Activated CD4-positive, alpha-beta memory T cell treated with anti-CD3 and anti-CD28 coated beads, Interleukin-2, amount 10 ng/mL, durations not matched to agents 7 days and 5 days (primary cell): ENCODE measurements around the gene PRKCA. TPM values are rescaled to one million over a fixed set of nuclear protein-coding genes. Genes with fewer than 3 reads are reported as not detected.
"Not testable (repeated sequence)": the region's sequence is repeated elsewhere in the genome, so short reads cannot be mapped to it uniquely, and the experiment has no call there.

Experiments
- CTCF ChIA-PET: fragments of 350-600 bp; sonication (Branson Sonifier 250); formaldehyde crosslinking; loops from one replicate; lab custom pipeline; 2021; ENCODE audit warnings: antibody characterized with exemption, inconsistent platforms; lab: Charles Lee
- POLR2A ChIA-PET: fragments of 350-600 bp; sonication (Branson Sonifier 250); formaldehyde crosslinking; loops from one replicate; lab custom pipeline; 2021; ENCODE audit warnings: antibody characterized with exemption; lab: Charles Lee
- DNase-seq: peaks from one replicate; pipeline ENCODE4 v3.0.0-alpha.2; 2020
- H3K27ac Mint-ChIP-seq: one replicate; pipeline ENCODE4 v1.8.0; 2021; ENCODE audit warnings: mild to moderate bottlenecking, mixed read lengths
- H3K27me3 Mint-ChIP-seq: one replicate; pipeline ENCODE4 v1.8.0; 2021; ENCODE audit warnings: mixed read lengths
- H3K36me3 Mint-ChIP-seq: one replicate; pipeline ENCODE4 v1.8.0; 2021; ENCODE audit warnings: low read depth, mixed read lengths
- H3K4me1 Mint-ChIP-seq: one replicate; pipeline ENCODE4 v1.8.0; 2021; ENCODE audit warnings: mixed read lengths
- H3K4me3 Mint-ChIP-seq: one replicate; pipeline ENCODE4 v1.8.0; 2021; ENCODE audit warnings: mild to moderate bottlenecking, mixed read lengths
- H3K9me3 Mint-ChIP-seq: one replicate; pipeline ENCODE4 v1.8.0; 2021; ENCODE audit warnings: mixed read lengths
- total RNA-seq, 2 experiments: library from RNA; stranded (reverse); gene quantifications; one replicate each; pipeline ENCODE4 v1.2.3, GENCODE V29; 2021

The PRKCA gene
- total RNA-seq, 2 experiments from 2014 or later: 57.6 to 61.3 TPM

DNA sequence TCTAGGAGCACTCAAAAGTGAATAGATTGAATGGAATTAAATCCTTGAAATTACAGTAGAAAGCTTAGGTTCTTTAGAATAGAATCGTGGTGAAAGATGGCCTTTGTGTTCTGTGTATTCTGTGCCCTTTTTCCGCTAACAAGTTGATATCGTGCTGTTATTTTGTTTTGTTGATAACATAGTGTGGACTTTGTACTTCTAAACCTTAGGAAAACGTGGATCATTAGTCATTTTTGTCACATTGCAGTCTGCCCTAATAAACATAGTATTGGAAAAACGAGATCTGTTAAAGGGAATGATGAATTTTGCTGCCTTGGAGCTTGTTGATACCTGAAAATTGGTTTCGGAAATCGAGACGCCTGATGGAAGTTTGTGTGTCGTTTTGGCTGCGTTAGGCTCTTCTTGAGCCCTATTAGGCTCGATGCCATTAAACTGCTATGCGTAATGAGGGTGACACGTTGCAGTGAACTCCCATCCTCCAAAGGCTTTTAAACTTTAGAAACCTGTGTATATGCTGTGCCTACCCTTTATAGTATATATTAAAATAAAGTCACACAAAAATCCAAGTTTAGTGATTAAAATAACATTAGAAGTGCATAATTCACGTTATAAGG is 145.7 kb downstream of the PRKCA start:
- DNase-seq: no peak
- ChIA-PET CTCF (no interaction called here), POLR2A (no interaction called here)
- no peak overlapping the region for H3K27ac Mint-ChIP-seq
- peaks cover 5% of the 10 kb centered on the region for H3K9me3 Mint-ChIP-seq
- no peak overlapping the region for H3K4me3 Mint-ChIP-seq
- peaks cover 38% of the 10 kb centered on the region for H3K36me3 Mint-ChIP-seq
- no peaks in the 10 kb centered on the region for H3K27me3 Mint-ChIP-seq
- peaks cover 10% of the 10 kb centered on the region for H3K4me1 Mint-ChIP-seq

DNA sequence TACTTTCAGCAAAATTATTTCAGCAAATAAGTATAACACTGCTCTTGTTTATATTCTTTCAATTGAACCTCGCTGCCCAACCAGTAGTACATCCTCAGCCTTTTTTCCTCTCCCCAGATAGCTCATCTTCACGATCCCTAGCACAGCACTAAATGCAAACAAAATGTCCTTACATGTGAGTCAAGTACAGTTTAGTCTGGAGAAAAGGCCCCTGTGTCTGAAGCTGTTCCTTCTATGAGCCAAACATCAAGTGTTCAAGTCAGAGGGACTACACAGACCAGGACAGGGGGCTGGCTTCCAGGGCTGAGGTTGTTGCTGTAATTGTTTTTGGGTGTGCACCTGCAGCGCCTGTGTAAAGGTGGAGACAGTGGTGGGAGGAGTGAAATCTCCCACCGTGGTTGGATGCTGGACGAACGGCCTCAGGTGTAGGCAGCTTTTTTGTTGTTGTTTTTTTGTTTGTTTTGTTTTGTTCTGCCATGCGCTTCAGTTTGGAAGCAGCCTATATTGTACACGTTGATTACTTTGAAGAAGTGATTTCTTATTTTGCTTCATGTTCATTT is 147.1 kb downstream of the PRKCA start:
- Mint-ChIP-seq H3K4me3 (no peak overlapping the region), H3K27ac (no peak overlapping the region), H3K9me3 (peaks cover 5% of the 10 kb centered on the region), H3K27me3 (no peaks in the 10 kb centered on the region), H3K4me1 (peaks cover 10% of the 10 kb centered on the region), H3K36me3 (peaks cover 38% of the 10 kb centered on the region)
- ChIA-PET POLR2A (interaction anchor here (0.8 kb wide), 1 partner anchor 11 kb away, joined by 3 read pairs; no protein-coding TSS in a partner anchor), CTCF (interaction anchor here (0.5 to 1.0 kb wide), 3 partner anchors 23 to 176 kb away, joined by 3 to 5 read pairs (median 3); no protein-coding TSS in a partner anchor)
- no peak for DNase-seq

DNA sequence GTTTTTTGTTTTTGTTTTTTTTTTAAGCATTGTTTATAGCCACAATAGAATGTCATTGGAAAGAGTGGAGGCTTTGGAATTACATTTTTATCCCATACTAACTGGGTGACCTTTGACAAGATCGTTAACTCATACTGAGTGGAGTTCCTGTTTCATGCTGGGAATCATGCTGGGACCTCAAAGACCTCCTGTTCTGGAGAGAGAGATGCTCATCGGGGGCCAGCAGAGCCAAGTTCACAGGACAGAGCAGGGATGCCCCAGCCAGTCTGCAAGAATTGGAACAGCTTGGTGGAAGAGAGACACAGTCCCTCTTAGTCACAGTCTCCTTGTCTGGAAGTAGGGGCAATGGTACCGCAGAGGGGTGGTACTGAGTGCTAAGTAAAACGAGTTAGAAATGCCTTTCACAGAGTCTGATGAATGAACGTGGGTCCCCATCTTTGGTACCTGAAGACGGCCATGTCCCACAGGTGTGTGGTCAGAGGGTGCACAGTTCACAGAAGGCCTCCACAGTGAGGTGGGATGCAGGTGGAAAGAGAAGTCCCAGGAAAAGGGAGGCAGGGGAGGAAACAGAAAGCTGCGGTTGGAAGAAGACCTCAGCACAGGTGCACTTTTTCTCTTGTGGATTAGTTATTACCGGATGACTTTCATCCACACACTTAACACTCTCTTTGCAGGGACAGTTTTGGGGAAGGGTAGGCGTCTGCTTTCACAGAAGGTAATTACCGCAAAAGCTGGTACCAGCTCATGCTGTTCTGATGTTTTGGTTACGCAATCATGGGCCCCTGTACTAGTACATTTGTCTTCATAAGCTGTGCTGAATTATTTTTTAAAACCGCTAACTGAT is 147.8 kb downstream of the PRKCA start:
- H3K9me3 Mint-ChIP-seq: peaks cover 5% of the 10 kb centered on the region
- ChIA-PET POLR2A (no interaction called here), CTCF (no interaction called here)
- H3K36me3 Mint-ChIP-seq: peaks cover 41% of the 10 kb centered on the region
- no peak for DNase-seq
- no peaks in the 10 kb centered on the region for H3K27me3 Mint-ChIP-seq
- H3K4me1 Mint-ChIP-seq: peaks cover 10% of the 10 kb centered on the region
- no peak overlapping the region for H3K27ac Mint-ChIP-seq
- H3K4me3 Mint-ChIP-seq: no peak overlapping the region

DNA sequence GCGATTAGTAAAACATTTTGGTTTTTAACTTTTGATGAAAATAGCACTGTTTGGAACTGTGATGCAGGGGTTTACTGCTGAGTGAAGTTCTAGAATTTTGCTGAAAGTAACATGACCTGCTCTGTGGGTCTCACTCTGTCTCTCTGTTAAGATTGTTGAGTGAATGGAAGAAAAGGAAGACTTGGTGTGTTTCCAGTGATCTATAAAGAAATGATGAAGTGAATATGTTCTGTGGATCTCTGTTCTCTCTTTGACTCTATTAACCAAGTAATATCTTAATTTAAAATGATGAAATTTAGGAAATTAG is 148.4 kb downstream of the PRKCA start:
- ChIA-PET POLR2A (no interaction called here), CTCF (no interaction called here)
- no peak overlapping the region for H3K4me3 Mint-ChIP-seq
- no peaks in the 10 kb centered on the region for H3K27me3 Mint-ChIP-seq
- H3K4me1 Mint-ChIP-seq: peaks cover 10% of the 10 kb centered on the region
- peaks cover 9% of the 10 kb centered on the region for H3K9me3 Mint-ChIP-seq
- DNase-seq: no peak
- H3K27ac Mint-ChIP-seq: no peak overlapping the region
- peaks cover 42% of the 10 kb centered on the region for H3K36me3 Mint-ChIP-seq

DNA sequence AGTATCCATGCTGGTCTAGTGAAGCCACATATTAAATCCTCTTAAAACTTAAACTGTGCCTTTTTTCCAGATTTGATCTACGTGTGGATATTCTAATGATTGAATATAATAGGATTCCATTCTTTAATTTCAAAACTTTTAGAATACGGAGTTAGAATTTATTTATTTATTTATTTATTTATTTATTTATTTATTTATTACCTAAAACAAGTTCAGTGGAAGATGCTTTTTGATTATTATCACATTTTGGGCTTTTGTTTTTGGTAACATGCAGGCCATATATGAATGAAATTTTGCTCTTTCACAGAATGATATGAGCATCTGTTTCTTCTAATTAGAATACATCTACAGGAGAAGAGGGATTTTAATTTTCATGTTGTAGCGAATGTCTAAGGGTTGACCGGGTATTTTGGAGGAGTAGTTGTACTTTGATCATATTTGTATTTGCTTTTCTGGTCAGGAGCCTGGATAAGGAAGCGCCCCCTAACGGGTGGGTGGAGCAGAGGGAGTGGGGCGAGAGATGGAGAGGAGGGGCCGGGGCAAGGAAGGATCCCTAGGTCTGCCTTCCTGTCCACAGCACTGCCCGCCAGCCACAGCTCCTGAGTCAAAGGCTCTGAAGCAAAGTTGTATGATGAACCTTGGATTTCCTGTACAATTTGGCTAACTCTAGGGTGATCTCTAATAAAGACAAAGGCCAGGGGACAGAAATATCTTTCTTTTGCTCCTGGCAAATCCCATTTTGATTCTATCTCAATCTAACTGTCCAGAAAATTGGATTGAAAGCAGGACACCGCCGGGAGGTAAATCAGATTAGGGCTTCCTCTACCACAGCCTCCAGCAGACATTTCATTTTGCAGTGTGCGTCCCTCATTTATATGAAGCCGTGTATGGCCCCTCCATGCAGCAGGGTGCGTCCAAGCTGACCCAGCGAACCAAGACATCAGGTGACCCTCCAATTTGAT is 149.1 kb downstream of the PRKCA start:
- peaks cover 10% of the 10 kb centered on the region for H3K4me1 Mint-ChIP-seq
- H3K4me3 Mint-ChIP-seq: no peak overlapping the region
- no peak overlapping the region for H3K27ac Mint-ChIP-seq
- no peak for DNase-seq
- POLR2A ChIA-PET: no interaction called here
- H3K36me3 Mint-ChIP-seq: peaks cover 44% of the 10 kb centered on the region
- CTCF ChIA-PET: no interaction called here
- H3K27me3 Mint-ChIP-seq: no peaks in the 10 kb centered on the region
- H3K9me3 Mint-ChIP-seq: peaks cover 13% of the 10 kb centered on the region

DNA sequence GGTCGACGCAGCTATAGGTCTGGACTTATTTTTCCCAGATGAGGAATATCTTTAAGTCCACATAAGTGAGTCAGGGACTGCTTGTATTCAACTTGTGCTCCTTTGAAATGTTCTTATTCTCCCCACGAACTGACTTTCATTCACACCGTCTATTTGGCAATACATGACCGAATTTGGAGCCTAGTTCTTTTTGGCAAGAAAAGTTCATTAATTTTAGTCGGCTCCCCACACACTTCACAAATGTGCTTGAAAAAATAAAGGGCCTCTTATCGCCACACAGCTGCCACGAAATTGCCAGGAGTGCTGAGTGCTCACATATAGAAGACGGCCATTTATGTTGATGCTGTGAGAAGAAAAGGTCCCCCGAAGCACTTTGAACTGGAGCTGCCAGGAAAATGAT is 152.6 kb downstream of the PRKCA start:
- no peaks in the 10 kb centered on the region for H3K27me3 Mint-ChIP-seq
- DNase-seq: no peak
- peaks cover 67% of the 10 kb centered on the region for H3K36me3 Mint-ChIP-seq
- peaks cover 18% of the 10 kb centered on the region for H3K4me1 Mint-ChIP-seq
- CTCF ChIA-PET: no interaction called here
- H3K4me3 Mint-ChIP-seq: no peak overlapping the region
- peaks cover 29% of the 10 kb centered on the region for H3K9me3 Mint-ChIP-seq
- POLR2A ChIA-PET: no interaction called here
- no peak overlapping the region for H3K27ac Mint-ChIP-seq

DNA sequence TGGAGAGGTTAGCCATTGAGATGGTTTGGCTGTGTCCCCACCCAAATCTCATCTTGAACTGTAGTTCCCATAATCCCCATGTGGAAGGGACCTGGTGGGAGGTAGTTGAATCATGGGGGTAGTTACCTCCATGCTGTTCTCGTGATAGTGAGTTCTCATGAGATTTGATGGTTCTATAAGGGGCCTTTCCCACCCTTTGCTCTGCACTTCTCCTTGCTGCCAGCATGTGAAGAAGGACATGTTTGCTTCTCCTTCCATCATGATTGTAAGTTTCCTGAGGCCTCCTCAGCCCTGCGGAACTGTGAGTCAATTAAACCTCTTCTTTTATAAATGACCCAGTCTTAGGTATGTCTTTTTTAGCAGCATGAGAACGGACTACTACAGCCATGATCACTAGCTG is 155.1 kb downstream of the PRKCA start:
- H3K36me3 Mint-ChIP-seq: peaks cover 56% of the 10 kb centered on the region
- POLR2A ChIA-PET, H3K4me3 Mint-ChIP-seq, CTCF ChIA-PET, H3K27ac Mint-ChIP-seq, DNase-seq, H3K27me3 Mint-ChIP-seq: not testable (repeated sequence)
- peaks cover 26% of the 10 kb centered on the region for H3K9me3 Mint-ChIP-seq
- peaks cover 12% of the 10 kb centered on the region for H3K4me1 Mint-ChIP-seq

DNA sequence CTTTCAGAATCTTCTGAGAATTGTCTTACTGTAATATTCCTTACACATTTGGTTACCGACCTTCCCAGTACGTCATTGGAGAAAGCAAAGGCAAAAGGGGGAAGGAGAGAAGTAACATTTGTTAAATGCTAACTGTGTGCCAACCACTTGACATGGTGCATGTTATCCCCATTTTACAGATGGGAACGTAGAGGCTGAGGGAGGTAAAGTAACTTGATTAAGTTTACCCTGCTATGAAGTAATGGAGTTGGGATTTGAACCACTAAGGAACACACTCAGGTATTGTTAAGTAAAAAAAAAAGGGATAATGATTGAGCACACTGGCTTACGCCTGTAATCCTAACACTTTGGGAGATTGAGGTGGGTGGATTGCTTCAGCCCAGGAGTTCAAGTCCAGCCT is 156.4 kb downstream of the PRKCA start:
- H3K27me3 Mint-ChIP-seq: no peaks in the 10 kb centered on the region
- ChIA-PET CTCF (no interaction called here), POLR2A (no interaction called here)
- peaks cover 19% of the 10 kb centered on the region for H3K4me1 Mint-ChIP-seq
- no peak overlapping the region for H3K4me3 Mint-ChIP-seq
- peaks cover 53% of the 10 kb centered on the region for H3K36me3 Mint-ChIP-seq
- H3K27ac Mint-ChIP-seq: no peak overlapping the region
- DNase-seq: no peak
- peaks cover 24% of the 10 kb centered on the region for H3K9me3 Mint-ChIP-seq

DNA sequence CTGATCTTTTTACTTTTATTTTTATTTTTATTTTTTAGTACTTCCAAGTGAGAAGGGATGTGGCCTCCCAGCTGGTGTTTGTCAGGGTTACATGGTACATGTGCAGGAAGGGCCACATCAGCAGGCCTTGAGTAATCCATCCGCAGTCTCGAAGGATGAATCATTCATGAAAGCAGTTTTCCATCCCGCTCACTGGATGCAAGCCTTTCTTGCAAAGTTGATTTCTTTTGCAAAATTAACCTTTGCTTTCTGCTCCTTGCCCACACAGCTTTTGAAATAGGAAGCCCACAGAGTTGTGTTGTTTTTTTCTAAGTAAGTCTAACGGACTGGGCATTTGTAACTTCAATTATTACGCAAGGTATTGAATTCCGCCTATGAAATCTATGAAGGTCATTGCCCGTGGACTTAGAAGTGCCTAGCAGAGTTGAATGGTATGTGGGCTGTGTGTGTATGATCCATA is 157.4 kb downstream of the PRKCA start:
- peaks cover 24% of the 10 kb centered on the region for H3K9me3 Mint-ChIP-seq
- no peak for DNase-seq
- H3K27me3 Mint-ChIP-seq: no peaks in the 10 kb centered on the region
- ChIA-PET POLR2A (interaction anchor here (1.7 kb wide), 1 partner anchor 13 kb away, joined by 4 read pairs; no protein-coding TSS in a partner anchor), CTCF (interaction anchor here (1.2 kb wide), 1 partner anchor 17 kb away, joined by 3 read pairs; no protein-coding TSS in a partner anchor)
- H3K4me3 Mint-ChIP-seq: no peak overlapping the region
- H3K4me1 Mint-ChIP-seq: peaks cover 21% of the 10 kb centered on the region
- H3K36me3 Mint-ChIP-seq: peaks cover 43% of the 10 kb centered on the region
- H3K27ac Mint-ChIP-seq: no peak overlapping the region

DNA sequence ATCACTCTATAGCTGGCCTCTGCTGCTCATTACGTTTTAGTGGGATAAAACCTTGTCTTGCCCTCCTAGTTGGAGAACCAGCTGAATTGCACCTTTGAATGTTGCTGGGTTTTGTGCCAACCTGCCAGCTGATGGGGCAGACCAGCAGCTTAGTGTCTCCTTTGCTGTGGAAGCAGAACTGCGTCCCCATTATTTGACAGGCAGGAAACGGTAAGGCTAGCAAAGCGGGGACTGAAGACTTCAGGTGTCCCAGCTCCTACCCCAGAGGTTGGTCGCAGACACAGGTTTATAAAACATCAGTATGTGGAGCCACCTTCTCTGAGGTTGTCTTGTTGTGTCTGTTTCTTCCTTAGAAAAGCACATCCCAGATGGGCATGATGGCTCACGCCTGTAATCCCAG is 158.1 kb downstream of the PRKCA start:
- no peaks in the 10 kb centered on the region for H3K27me3 Mint-ChIP-seq
- POLR2A ChIA-PET: interaction anchor here (1.4 to 1.7 kb wide), 2 partner anchors 11 to 14 kb away, joined by 3 to 4 read pairs; no protein-coding TSS in a partner anchor
- H3K4me3 Mint-ChIP-seq: no peak overlapping the region
- peaks cover 22% of the 10 kb centered on the region for H3K4me1 Mint-ChIP-seq
- peaks cover 22% of the 10 kb centered on the region for H3K9me3 Mint-ChIP-seq
- peaks cover 36% of the 10 kb centered on the region for H3K36me3 Mint-ChIP-seq
- no peak overlapping the region for H3K27ac Mint-ChIP-seq
- no peak for DNase-seq
- CTCF ChIA-PET: interaction anchor here (1.2 kb wide), 1 partner anchor 16 kb away, joined by 3 read pairs; no protein-coding TSS in a partner anchor

DNA sequence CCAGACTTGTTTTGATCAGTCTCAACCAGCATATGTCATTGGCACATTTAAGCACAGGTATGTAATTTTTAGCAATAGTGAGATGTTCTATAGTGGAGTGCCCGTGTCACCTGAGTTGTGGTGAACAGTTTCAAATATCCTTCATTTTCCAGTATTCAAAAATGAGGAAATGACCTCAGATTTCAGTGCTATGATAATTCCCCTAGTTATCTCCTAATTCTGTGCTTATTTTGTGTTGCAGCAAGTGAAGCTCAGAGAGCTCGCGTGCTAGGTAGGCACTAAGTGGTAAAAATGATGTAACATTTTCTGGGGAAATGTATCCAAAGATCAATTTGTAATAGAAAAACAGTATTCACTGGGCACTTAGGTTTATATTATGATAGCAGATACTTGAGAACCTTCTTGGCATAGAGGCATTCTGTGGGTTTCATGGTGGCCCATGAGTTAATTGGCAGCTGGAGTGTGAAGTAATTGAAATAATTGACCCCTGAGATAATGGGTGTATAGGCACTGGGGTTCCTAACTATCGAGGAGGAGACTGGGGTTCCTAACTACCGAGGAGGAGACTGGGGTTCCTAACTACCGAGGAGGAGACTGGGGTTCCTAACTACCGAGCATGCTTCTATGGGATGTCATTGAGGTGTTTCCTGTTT is 159.1 kb downstream of the PRKCA start:
- H3K36me3 Mint-ChIP-seq: peaks cover 27% of the 10 kb centered on the region
- no peaks in the 10 kb centered on the region for H3K27me3 Mint-ChIP-seq
- DNase-seq: no peak
- H3K4me3 Mint-ChIP-seq: no peak overlapping the region
- peaks cover 29% of the 10 kb centered on the region for H3K4me1 Mint-ChIP-seq
- peaks cover 15% of the 10 kb centered on the region for H3K9me3 Mint-ChIP-seq
- ChIA-PET CTCF (no interaction called here), POLR2A (interaction anchor here (1.4 kb wide), 1 partner anchor 12 kb away, joined by 3 read pairs; no protein-coding TSS in a partner anchor)
- no peak overlapping the region for H3K27ac Mint-ChIP-seq

DNA sequence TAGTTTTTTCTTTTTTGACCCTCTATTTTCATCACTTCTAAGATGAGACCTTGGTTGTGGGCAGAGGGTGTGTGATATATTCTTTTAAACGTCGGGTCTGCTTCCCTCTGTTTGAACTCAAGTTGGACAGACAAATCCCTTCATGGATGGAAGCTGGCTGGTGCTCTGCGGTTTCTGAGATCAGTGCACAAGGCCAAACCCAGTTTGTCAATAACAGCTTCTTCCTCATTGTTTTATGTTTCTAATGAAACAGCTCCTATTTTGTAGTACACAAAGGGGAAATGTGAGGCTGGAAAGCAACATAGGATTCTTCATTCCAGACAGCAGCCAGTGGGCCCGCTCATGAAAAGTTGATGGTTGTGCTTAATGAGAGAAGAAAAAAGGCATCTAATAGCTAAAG is 159.6 kb downstream of the PRKCA start:
- POLR2A ChIA-PET: no interaction called here
- Mint-ChIP-seq H3K36me3 (peaks cover 21% of the 10 kb centered on the region), H3K4me3 (no peak overlapping the region), H3K27ac (no peak overlapping the region), H3K27me3 (no peaks in the 10 kb centered on the region), H3K9me3 (peaks cover 10% of the 10 kb centered on the region), H3K4me1 (peaks cover 35% of the 10 kb centered on the region)
- CTCF ChIA-PET: no interaction called here
- DNase-seq: no peak
